Activated CD4-positive, CD25-positive, alpha-beta regulatory T cell treated with anti-CD3 and anti-CD28 coated beads, Interleukin-2, amount 50 U/mL, for 16 hours (primary cell): Measurements from ENCODE around the gene SH3BP4.

Source experiments
- DNase-seq: peaks from one replicate; pipeline ENCODE4 v3.0.0-alpha.2; 2020; ENCODE audit warnings: low read depth, low spot score

The SH3BP4 gene

GRCh38 chr2:235087832-235088495, 136.1 kb downstream of the SH3BP4 start:
- DNase-seq: no peak

- no peak for DNase-seq
Observed at GRCh38 chr2:235088496-235088921, 136.7 kb downstream of the SH3BP4 start.

- no peak for DNase-seq
Observed at GRCh38 chr2:235091421-235091820, 139.6 kb downstream of the SH3BP4 start.

- no peak for DNase-seq
Observed at GRCh38 chr2:235091983-235092382, 140.2 kb downstream of the SH3BP4 start.

GRCh38 chr2:235092433-235093223, 140.8 kb downstream of the SH3BP4 start:
- no peak for DNase-seq

- no peak for DNase-seq
Observed at GRCh38 chr2:235094457-235094856, 142.6 kb downstream of the SH3BP4 start.

GRCh38 chr2:235095569-235095968, 143.8 kb downstream of the SH3BP4 start:
- no peak for DNase-seq

GRCh38 chr2:235096447-235096846, 144.6 kb downstream of the SH3BP4 start:
- DNase-seq: no peak

- DNase-seq: no peak
Observed at GRCh38 chr2:235097196-235097595, 145.4 kb downstream of the SH3BP4 start.

GRCh38 chr2:235098269-235098668, 146.5 kb downstream of the SH3BP4 start:
- no peak for DNase-seq

GRCh38 chr2:235098736-235099494, 147.1 kb downstream of the SH3BP4 start:
- no peak for DNase-seq

- no peak for DNase-seq
Observed at GRCh38 chr2:235102896-235103295, 151.1 kb downstream of the SH3BP4 start.
